K562 (cell line): ENCODE data around the gene MTHFR. TPM values are rescaled to one million over a fixed set of nuclear protein-coding genes. Genes with fewer than 3 reads are reported as not detected.

Experiments
- ARNT ChIP-seq, 2 experiments: fragments of 450-650 bp; IDR thresholded peaks; 2 replicates each; pipeline ENCODE4 v1.6.1; 2016; ENCODE audit warnings: mild to moderate bottlenecking in 1 of 2
- CEBPG ChIP-seq, 3 experiments: fragments of 200-800 bp in 1 of 3; sonication (Bioruptor generic) in 1 of 3; sonication (generic) in 1 of 3; formaldehyde crosslinking in 1 of 3; IDR thresholded peaks in 2 of 3; conservative IDR thresholded peaks in 1 of 3; 2 replicates each; pipeline versions ENCODE4 v1.6.1 to v1.8.0; 2016 to 2022; ENCODE audit warnings: missing compliant biosample characterization in 2 of 3, missing genetic modification characterization in 2 of 3, mild to moderate bottlenecking in 1 of 3, missing genetic modification reagents in 1 of 3
- CREM ChIP-seq: IDR thresholded peaks from 2 replicates; pipeline ENCODE4 v1.6.1; 2014; ENCODE audit warnings: antibody characterized with exemption, low read depth
- HLTF ChIP-seq: fragments of 450-650 bp; IDR thresholded peaks from 2 replicates; pipeline ENCODE4 v1.6.1; 2016
- PTRF ChIP-seq: fragments of 450-650 bp; IDR thresholded peaks from 2 replicates; pipeline ENCODE4 v1.6.1; 2016; ENCODE audit warnings: mild to moderate bottlenecking, missing genetic modification characterization, missing compliant biosample characterization
- TRIM28 ChIP-seq: fragments of 450-650 bp; IDR thresholded peaks from 2 replicates; pipeline ENCODE4 v1.6.1; 2017
- ZNF12 ChIP-seq: sonication (generic); formaldehyde crosslinking; IDR thresholded peaks from 2 replicates; pipeline ENCODE4 v1.4.0; 2020; ENCODE audit warnings: mild to moderate bottlenecking, missing genetic modification reagents
- polyA plus RNA-seq, 8 experiments: library from polyadenylated mRNA; depleted of rRNA in 4 of 8; stranded (reverse) in 5 of 8; unstranded in 3 of 8; fragments of >200 nt; fragmentation: Nextera tagmentation in 2 of 8; fragmentation: Illumina TruSeq in 1 of 8; extraction: Ambion mirVana in 2 of 8; extraction: Trizol in 1 of 8; gene quantifications; 2 replicates each; pipeline versions ENCODE4 v1.2.1 to v1.2.3, GENCODE V29; 2011 to 2014; ENCODE audit warnings: inconsistent platforms in 1 of 8, missing spikeins in 1 of 8
- total RNA-seq, 7 experiments: library from RNA; depleted of rRNA in 6 of 7; stranded (reverse); fragments of >200 nt in 6 of 7; fragmentation: Illumina TruSeq in 2 of 7; extraction: Trizol in 2 of 7; gene quantifications; 2 replicates each; pipeline versions ENCODE4 v1.2.1 to v1.2.3, GENCODE V29; 2011 to 2021; ENCODE audit warnings: low replicate concordance in 1 of 7
- TF ChIP-seq, protein P1 (sequence below): IDR thresholded peaks from 2 replicates; pipeline ENCODE4 v1.6.1; 2011; ENCODE audit warnings: borderline replicate concordance, low read depth, mild to moderate bottlenecking, moderate library complexity, low read length; ENCODE audit not compliant: insufficient read depth, poor library complexity, severe bottlenecking
- TF ChIP-seq, protein P2 (sequence below), 2 experiments: fragments of 150-350 bp in 1 of 2; IDR thresholded peaks; 2 replicates each; pipeline ENCODE4 v1.6.1; 2012 to 2016; ENCODE audit warnings: low read depth in 2 of 2, low read length in 2 of 2, mild to moderate bottlenecking in 1 of 2, moderate library complexity in 1 of 2
- TF ChIP-seq, protein P3 (sequence below): fragments of 250-450 bp; sonication (Bioruptor Pico); IDR thresholded peaks from 2 replicates; pipeline ENCODE4 v1.5.0; 2020; ENCODE audit warnings: mild to moderate bottlenecking
- TF ChIP-seq, protein P4 (sequence below): fragments of 450-650 bp; IDR thresholded peaks from 2 replicates; pipeline ENCODE4 v1.6.1; 2017; ENCODE audit warnings: mild to moderate bottlenecking, moderate library complexity
- TF ChIP-seq, protein P5 (sequence below): IDR thresholded peaks from 2 replicates; pipeline ENCODE4 v1.6.1; 2011; ENCODE audit not compliant: insufficient read length; ENCODE audit errors: extremely low read depth
- TF ChIP-seq, protein P6 (sequence below): fragments of 450-650 bp; formaldehyde crosslinking; IDR thresholded peaks from 2 replicates; pipeline ENCODE4 v1.4.0; 2020; ENCODE audit warnings: mild to moderate bottlenecking, mixed read lengths
- TF ChIP-seq, protein P7 (sequence below): fragments of 250-450 bp; sonication (Bioruptor Pico); IDR thresholded peaks from 2 replicates; pipeline ENCODE4 v1.6.1; 2021; ENCODE audit warnings: mild to moderate bottlenecking

The MTHFR gene
- total and polyA plus RNA-seq, 9 of the 15 experiments (the other 6 are each of a cell fraction or from before 2014, with no cell fraction given): 5.0 to 104 (median 62.6) TPM

DNA sequence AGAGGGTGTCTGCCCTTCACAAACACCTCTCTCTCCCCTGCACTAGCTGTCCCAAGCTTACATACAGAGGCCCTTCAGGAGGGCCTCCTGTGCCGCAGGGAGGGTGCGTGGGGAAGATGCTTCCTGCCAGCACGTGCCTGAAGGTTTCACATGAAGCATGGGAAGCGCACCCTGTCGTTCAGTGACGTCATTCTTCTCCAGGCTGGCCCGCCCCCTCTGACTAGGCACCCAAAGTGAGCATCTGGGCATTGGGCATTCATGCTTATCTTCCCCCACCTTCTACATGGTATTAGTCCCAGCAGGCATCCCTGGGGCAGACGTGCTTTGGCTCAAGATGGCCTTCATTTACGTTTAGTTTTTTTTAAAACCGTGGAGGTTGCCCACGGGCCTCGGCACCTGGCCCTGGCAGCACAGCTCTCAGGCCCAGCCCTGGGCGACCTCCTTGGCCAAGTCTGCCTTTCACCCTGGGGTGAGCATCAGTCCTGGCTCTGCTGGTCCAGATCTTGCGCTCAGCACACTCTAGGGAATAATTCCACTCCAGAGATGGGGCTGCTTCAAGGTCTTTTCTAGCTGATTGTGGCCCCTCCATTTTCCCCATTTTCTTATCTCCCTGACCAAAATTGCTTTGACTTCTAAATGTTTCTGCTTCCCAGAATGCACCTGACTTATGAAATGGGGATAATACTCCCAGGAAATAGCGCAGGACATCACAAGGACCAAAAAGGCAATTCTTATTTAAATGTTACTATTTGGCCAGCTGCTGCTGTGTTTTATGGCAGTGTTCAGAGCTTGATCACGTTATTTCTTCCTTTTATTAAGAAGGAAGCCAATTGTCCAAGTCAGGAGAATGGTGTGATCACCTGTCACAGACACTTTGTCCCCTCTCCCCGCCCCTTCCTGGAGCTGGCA lies 35.7 kb upstream of the MTHFR start (continued):
- TF ChIP-seq, protein P1, sequence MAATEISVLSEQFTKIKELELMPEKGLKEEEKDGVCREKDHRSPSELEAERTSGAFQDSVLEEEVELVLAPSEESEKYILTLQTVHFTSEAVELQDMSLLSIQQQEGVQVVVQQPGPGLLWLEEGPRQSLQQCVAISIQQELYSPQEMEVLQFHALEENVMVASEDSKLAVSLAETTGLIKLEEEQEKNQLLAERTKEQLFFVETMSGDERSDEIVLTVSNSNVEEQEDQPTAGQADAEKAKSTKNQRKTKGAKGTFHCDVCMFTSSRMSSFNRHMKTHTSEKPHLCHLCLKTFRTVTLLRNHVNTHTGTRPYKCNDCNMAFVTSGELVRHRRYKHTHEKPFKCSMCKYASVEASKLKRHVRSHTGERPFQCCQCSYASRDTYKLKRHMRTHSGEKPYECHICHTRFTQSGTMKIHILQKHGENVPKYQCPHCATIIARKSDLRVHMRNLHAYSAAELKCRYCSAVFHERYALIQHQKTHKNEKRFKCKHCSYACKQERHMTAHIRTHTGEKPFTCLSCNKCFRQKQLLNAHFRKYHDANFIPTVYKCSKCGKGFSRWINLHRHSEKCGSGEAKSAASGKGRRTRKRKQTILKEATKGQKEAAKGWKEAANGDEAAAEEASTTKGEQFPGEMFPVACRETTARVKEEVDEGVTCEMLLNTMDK: no peak
- TF ChIP-seq ARNT (IDR thresholded peaks at IDR 0.05) (no peak), ZNF12 (0 out of 2 replicates have a peak, but pooled peaks have one; percentile 33), CREM (peak; percentile 78), HLTF (no peak), TRIM28 (no peak), PTRF (tag) (0 out of 2 replicates have a peak, but pooled peaks have one; percentile 37), CEBPG (CRISPR knock-in tag; IDR thresholded peaks at IDR 0.05) (no peak), CEBPG (tag; conservative IDR thresholded peaks at IDR 0.05 in 1 of 2, IDR thresholded peaks at IDR 0.05 in 1 of 2) (no peak)
- TF ChIP-seq, protein P2, sequence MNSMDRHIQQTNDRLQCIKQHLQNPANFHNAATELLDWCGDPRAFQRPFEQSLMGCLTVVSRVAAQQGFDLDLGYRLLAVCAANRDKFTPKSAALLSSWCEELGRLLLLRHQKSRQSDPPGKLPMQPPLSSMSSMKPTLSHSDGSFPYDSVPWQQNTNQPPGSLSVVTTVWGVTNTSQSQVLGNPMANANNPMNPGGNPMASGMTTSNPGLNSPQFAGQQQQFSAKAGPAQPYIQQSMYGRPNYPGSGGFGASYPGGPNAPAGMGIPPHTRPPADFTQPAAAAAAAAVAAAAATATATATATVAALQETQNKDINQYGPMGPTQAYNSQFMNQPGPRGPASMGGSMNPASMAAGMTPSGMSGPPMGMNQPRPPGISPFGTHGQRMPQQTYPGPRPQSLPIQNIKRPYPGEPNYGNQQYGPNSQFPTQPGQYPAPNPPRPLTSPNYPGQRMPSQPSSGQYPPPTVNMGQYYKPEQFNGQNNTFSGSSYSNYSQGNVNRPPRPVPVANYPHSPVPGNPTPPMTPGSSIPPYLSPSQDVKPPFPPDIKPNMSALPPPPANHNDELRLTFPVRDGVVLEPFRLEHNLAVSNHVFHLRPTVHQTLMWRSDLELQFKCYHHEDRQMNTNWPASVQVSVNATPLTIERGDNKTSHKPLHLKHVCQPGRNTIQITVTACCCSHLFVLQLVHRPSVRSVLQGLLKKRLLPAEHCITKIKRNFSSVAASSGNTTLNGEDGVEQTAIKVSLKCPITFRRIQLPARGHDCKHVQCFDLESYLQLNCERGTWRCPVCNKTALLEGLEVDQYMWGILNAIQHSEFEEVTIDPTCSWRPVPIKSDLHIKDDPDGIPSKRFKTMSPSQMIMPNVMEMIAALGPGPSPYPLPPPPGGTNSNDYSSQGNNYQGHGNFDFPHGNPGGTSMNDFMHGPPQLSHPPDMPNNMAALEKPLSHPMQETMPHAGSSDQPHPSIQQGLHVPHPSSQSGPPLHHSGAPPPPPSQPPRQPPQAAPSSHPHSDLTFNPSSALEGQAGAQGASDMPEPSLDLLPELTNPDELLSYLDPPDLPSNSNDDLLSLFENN (IDR thresholded peaks at IDR 0.05; ENCODE audit: low read depth in 2 of 2, low read length in 2 of 2): no peak
- TF ChIP-seq, protein P3, sequence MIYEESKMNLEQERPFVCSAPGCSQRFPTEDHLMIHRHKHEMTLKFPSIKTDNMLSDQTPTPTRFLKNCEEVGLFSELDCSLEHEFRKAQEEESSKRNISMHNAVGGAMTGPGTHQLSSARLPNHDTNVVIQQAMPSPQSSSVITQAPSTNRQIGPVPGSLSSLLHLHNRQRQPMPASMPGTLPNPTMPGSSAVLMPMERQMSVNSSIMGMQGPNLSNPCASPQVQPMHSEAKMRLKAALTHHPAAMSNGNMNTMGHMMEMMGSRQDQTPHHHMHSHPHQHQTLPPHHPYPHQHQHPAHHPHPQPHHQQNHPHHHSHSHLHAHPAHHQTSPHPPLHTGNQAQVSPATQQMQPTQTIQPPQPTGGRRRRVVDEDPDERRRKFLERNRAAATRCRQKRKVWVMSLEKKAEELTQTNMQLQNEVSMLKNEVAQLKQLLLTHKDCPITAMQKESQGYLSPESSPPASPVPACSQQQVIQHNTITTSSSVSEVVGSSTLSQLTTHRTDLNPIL (CRISPR knock-in tag): no peak
- TF ChIP-seq, protein P4, sequence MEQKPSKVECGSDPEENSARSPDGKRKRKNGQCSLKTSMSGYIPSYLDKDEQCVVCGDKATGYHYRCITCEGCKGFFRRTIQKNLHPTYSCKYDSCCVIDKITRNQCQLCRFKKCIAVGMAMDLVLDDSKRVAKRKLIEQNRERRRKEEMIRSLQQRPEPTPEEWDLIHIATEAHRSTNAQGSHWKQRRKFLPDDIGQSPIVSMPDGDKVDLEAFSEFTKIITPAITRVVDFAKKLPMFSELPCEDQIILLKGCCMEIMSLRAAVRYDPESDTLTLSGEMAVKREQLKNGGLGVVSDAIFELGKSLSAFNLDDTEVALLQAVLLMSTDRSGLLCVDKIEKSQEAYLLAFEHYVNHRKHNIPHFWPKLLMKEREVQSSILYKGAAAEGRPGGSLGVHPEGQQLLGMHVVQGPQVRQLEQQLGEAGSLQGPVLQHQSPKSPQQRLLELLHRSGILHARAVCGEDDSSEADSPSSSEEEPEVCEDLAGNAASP: no peak
- TF ChIP-seq, protein P5, sequence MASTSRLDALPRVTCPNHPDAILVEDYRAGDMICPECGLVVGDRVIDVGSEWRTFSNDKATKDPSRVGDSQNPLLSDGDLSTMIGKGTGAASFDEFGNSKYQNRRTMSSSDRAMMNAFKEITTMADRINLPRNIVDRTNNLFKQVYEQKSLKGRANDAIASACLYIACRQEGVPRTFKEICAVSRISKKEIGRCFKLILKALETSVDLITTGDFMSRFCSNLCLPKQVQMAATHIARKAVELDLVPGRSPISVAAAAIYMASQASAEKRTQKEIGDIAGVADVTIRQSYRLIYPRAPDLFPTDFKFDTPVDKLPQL: no peak
- TF ChIP-seq, protein P6, sequence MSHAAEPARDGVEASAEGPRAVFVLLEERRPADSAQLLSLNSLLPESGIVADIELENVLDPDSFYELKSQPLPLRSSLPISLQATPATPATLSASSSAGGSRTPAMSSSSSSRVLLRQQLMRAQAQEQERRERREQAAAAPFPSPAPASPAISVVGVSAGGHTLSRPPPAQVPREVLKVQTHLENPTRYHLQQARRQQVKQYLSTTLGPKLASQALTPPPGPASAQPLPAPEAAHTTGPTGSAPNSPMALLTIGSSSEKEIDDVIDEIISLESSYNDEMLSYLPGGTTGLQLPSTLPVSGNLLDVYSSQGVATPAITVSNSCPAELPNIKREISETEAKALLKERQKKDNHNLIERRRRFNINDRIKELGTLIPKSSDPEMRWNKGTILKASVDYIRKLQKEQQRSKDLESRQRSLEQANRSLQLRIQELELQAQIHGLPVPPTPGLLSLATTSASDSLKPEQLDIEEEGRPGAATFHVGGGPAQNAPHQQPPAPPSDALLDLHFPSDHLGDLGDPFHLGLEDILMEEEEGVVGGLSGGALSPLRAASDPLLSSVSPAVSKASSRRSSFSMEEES (CRISPR knock-in tag): no peak
- TF ChIP-seq, protein P7, sequence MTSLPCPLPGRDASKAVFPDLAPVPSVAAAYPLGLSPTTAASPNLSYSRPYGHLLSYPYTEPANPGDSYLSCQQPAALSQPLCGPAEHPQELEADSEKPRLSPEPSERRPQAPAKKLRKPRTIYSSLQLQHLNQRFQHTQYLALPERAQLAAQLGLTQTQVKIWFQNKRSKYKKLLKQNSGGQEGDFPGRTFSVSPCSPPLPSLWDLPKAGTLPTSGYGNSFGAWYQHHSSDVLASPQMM (CRISPR knock-in tag): no peak
